ENCODE results near the gene EHMT1. TPM values are rescaled to one million over a fixed set of nuclear protein-coding genes. Genes with fewer than 3 reads are reported as not detected.

Gene EHMT1
- total and polyA plus RNA-seq, 9 of the 15 experiments (the other 6 are each of a cell fraction or from before 2014, with no cell fraction given) = 2.2 to 76.0 (median 36.4) TPM

DNA sequence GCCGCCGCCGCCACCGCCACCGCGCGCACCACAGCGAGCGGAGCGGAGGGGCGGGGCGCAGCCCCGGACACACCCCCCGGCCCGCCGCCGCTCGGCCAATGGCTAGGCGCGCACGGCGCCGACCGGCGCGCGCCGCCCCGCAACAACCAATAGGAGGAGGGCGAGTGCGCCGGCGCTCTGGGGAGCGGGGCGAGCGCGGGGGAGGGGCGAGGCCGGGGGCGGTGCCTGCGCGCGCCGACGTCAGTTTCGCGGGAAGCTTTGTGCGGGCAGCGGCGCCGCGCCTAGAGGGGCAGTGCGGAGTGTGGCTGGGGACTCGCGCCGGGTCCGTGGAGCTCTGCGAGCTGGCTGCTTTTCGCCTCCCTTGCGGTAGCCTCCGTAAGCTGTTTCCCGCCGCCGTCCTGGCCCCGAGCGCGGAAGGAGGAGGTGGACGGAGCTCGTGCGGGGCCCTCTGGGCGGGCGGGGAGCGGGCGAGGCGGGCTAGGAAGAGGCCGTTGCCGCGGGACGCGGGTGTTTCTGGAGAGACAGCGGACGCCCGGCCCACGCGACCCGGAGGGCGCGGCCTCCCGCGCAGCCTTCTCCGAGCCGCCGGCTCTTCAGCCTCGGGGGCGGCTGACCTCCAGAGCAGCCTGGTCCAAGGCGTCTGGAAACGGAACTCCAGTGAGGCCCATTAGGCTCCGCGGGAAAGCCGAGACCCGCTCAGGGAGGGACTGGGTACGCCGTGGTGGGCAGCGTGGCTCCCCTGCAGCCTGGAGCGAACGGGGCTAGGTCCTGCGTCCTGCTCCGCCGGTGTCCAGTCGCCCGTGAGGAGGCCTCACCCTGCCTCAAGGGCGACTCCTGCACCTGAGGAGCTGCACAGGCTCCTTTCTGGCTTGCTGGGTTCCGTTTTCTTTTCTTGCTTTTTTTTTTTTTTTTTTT lies 28.1 kb upstream of the EHMT1 start, which contains the start of gene ZMYND19 (continued):
- TF ChIP-seq, protein P1, sequence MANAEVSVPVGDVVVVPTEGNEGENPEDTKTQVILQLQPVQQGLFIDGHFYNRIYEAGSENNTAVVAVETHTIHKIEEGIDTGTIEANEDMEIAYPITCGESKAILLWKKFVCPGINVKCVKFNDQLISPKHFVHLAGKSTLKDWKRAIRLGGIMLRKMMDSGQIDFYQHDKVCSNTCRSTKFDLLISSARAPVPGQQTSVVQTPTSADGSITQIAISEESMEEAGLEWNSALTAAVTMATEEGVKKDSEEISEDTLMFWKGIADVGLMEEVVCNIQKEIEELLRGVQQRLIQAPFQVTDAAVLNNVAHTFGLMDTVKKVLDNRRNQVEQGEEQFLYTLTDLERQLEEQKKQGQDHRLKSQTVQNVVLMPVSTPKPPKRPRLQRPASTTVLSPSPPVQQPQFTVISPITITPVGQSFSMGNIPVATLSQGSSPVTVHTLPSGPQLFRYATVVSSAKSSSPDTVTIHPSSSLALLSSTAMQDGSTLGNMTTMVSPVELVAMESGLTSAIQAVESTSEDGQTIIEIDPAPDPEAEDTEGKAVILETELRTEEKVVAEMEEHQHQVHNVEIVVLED (CRISPR knock-in tag; IDR thresholded peaks at IDR 0.05) = peak; percentile 80
- no peak for TF ChIP-seq HNRNPUL1 (IDR thresholded peaks at IDR 0.05; ENCODE audit: low read length)
- TF ChIP-seq ZNF354B (CRISPR knock-in tag; IDR thresholded peaks at IDR 0.05) = no peak
- peak; percentile 75; the same call in 1 of the 2 replicates for TF ChIP-seq PHF8 (IDR thresholded peaks at IDR 0.05; ENCODE audit: borderline replicate concordance, low read length)
- TF ChIP-seq L3MBTL2 (IDR thresholded peaks at IDR 0.05) = peak; percentile 68; the same call in 1 of the 2 replicates
- TF ChIP-seq DACH1 (IDR thresholded peaks at IDR 0.05; ENCODE audit: partially characterized antibody) = no peak
- peak; percentile 53 to 78 for TF ChIP-seq MNT (conservative IDR thresholded peaks at IDR 0.05)
- TF ChIP-seq E2F5 (CRISPR knock-in tag; IDR thresholded peaks at IDR 0.05) = no peak
- no peak for TF ChIP-seq KAT2B (IDR thresholded peaks at IDR 0.05; ENCODE audit: low read depth, low read length)
- TF ChIP-seq GTF3C2 (IDR thresholded peaks at IDR 0.05; ENCODE audit: borderline replicate concordance, extremely low read depth, insufficient read length) = no peak
- TF ChIP-seq RBM17 (IDR thresholded peaks at IDR 0.05; ENCODE audit: borderline replicate concordance, low read depth, low read length) = no peak
- no peak for TF ChIP-seq IRF1 (CRISPR knock-in tag; IDR thresholded peaks at IDR 0.05; ENCODE audit: borderline replicate concordance)
- no peak for TF ChIP-seq PCBP2 (IDR thresholded peaks at IDR 0.05; ENCODE audit: low read depth, low read length, poor library complexity, severe bottlenecking)
- no peak for TF ChIP-seq HLTF (IDR thresholded peaks at IDR 0.05)
- 0 out of 2 replicates have a peak, but pooled peaks have one; percentile 51 for TF ChIP-seq ZNF232 (CRISPR knock-in tag; IDR thresholded peaks at IDR 0.05)
- no peak for TF ChIP-seq CREB5 (CRISPR knock-in tag; IDR thresholded peaks at IDR 0.05)
- no peak for TF ChIP-seq MXI1 (IDR thresholded peaks at IDR 0.05; ENCODE audit: low read depth, low read length)
